Suprapubic skin (tissue), 3 donors: ENCODE data around the gene EXD3.

ENCODE experiments used
- CTCF ChIP-seq, 2 donors: fragments of 200-600 bp in 1 of 2; fragments of 450-650 bp in 1 of 2; sonication (generic) in 1 of 2; IDR thresholded peaks; one replicate each; pipeline ENCODE4 v1.5.1; 2016 to 2019; ENCODE audit warnings: antibody characterized with exemption in 2 of 2, mild to moderate bottlenecking in 1 of 2, moderate library complexity in 1 of 2
- EP300 ChIP-seq: sonication (generic); formaldehyde crosslinking; IDR thresholded peaks from one replicate; pipeline ENCODE4 v1.6.1; 2017; ENCODE audit warnings: antibody characterized with exemption
- POLR2A ChIP-seq, 2 donors: fragments of 450-650 bp; IDR thresholded peaks; one replicate each; pipeline ENCODE4 v1.6.1; 2017; ENCODE audit warnings: antibody characterized with exemption in 2 of 2, mild to moderate bottlenecking in 2 of 2, moderate library complexity in 2 of 2

GRCh38 chr9:137459601-137460362 lies 36.8 kb upstream of the EXD3 start:
- no peak for TF ChIP-seq CTCF (IDR thresholded peaks at IDR 0.05)
- no peak for TF ChIP-seq POLR2A (IDR thresholded peaks at IDR 0.05)
- no peak for TF ChIP-seq EP300
